Testis (tissue), 3 donors: Measurements from ENCODE around the gene SNPH. TPM values are rescaled to one million over a fixed set of nuclear protein-coding genes. Genes with fewer than 3 reads are reported as not detected.
A peak's percentile ranks its signal among the peaks of the same experiment; 100 is the strongest.

ENCODE experiments used
- DNase-seq: peaks from one replicate; pipeline ENCODE4 v3.0.0-alpha.2; 2019
- H3K27ac ChIP-seq, 2 donors: fragments of 200-600 bp; sonication (generic); one replicate each; pipeline ENCODE4 v1.5.1; 2019
- H3K27me3 ChIP-seq: fragments of 200-600 bp; sonication (generic); one replicate; pipeline ENCODE4 v1.5.1; 2019
- H3K36me3 ChIP-seq: fragments of 200-600 bp; sonication (generic); one replicate; pipeline ENCODE4 v1.5.1; 2017; ENCODE audit warnings: low read depth; ENCODE audit errors: missing control alignments
- H3K4me1 ChIP-seq: fragments of 200-600 bp; sonication (generic); one replicate; pipeline ENCODE4 v1.5.1; 2019
- H3K4me3 ChIP-seq, 2 donors: fragments of 200-600 bp; sonication (generic); one replicate each; pipeline ENCODE4 v1.5.1; 2017 to 2019
- H3K9me3 ChIP-seq: fragments of 200-600 bp; sonication (generic); one replicate; pipeline ENCODE4 v1.5.1; 2017
- CTCF ChIP-seq, 3 experiments: fragments of 450-650 bp in 2 of 3; fragments of 200-600 bp in 1 of 3; sonication (generic) in 1 of 3; IDR thresholded peaks; one replicate each; pipeline ENCODE4 v1.5.1; 2016 to 2019; ENCODE audit warnings: antibody characterized with exemption in 3 of 3, mild to moderate bottlenecking in 2 of 3, moderate library complexity in 1 of 3
- POLR2A ChIP-seq: fragments of 450-650 bp; IDR thresholded peaks from one replicate; pipeline ENCODE4 v1.6.1; 2017; ENCODE audit warnings: antibody characterized with exemption, mild to moderate bottlenecking, moderate library complexity
- WGBS, 2 donors: methylation state at CpG; one replicate each; pipeline ENCODE4 v1.1.5; 2018; 5-methylcytosine and 5-hydroxymethylcytosine counted together
- intact Hi-C: fragments of 100-400 bp; cut with DNase I; formaldehyde crosslinking; loops from one replicate; pipeline ENCODE4 v1.15.1; 2023; ENCODE audit warnings: low total_unique reads
- polyA plus RNA-seq: library from polyadenylated mRNA; stranded (reverse); fragments of 350-450 nt; fragmentation: Illumina TruSeq; extraction: RNeasy Lipid Tissue Mini Kit (QIAGEN cat#74804); gene quantifications from one replicate; pipeline ENCODE4 v1.2.3, GENCODE V29; 2014; ENCODE audit warnings: low read depth, low replicate concordance; ENCODE audit not compliant: insufficient read depth
- total RNA-seq, 2 donors: library from RNA; depleted of rRNA; stranded (reverse); fragments of >200 nt; gene quantifications; one replicate each; pipeline ENCODE4 v1.2.3, GENCODE V29; 2016

The SNPH gene
- total and polyA plus RNA-seq, 3 donors from 2014 or later: 4.2 to 10.4 (median 9.0) TPM

GRCh38 chr20:1310071-1310470 lies 44.0 kb downstream of the SNPH start:
- H3K4me3 ChIP-seq: no peak overlapping the region
- H3K27ac ChIP-seq: no peak overlapping the region
- H3K4me1 ChIP-seq: peaks cover 3% of the 10 kb centered on the region
- no peaks in the 10 kb centered on the region for H3K27me3 ChIP-seq
- intact Hi-C loops: loop anchor here (10.0 kb wide), 1 partner anchor 125 kb away; no protein-coding TSS in a partner anchor
- 66 to 70% methylated on average over 6 to 9 of the region's 9 CpGs for WGBS, 2 donors
- DNase-seq: no peak
- no peaks in the 10 kb centered on the region for H3K36me3 ChIP-seq
- TF ChIP-seq CTCF (IDR thresholded peaks at IDR 0.05) (no peak), POLR2A (no peak)
- H3K9me3 ChIP-seq: no peaks in the 10 kb centered on the region

GRCh38 chr20:1310506-1311190 lies 44.6 kb downstream of the SNPH start:
- H3K9me3 ChIP-seq: no peaks in the 10 kb centered on the region
- H3K4me3 ChIP-seq: no peak overlapping the region
- intact Hi-C loops: loop anchor here (10.0 kb wide), 1 partner anchor 124 kb away; no protein-coding TSS in a partner anchor
- 87 to 89% methylated on average over 11 to 12 of the region's 12 CpGs for WGBS, 2 donors
- H3K27me3 ChIP-seq: no peaks in the 10 kb centered on the region
- H3K27ac ChIP-seq: no peak overlapping the region
- DNase-seq: no peak
- no peaks in the 10 kb centered on the region for H3K36me3 ChIP-seq
- peaks cover 3% of the 10 kb centered on the region for H3K4me1 ChIP-seq
- no peak for TF ChIP-seq CTCF (IDR thresholded peaks at IDR 0.05)
- no peak for TF ChIP-seq POLR2A

- peaks cover 3% of the 10 kb centered on the region for H3K4me1 ChIP-seq
- H3K27me3 ChIP-seq: no peaks in the 10 kb centered on the region
- DNase-seq: no peak
- no peak for TF ChIP-seq CTCF (IDR thresholded peaks at IDR 0.05)
- TF ChIP-seq POLR2A: no peak
- H3K4me3 ChIP-seq: no peak overlapping the region
- H3K36me3 ChIP-seq: no peaks in the 10 kb centered on the region
- no peak overlapping the region for H3K27ac ChIP-seq
- no peaks in the 10 kb centered on the region for H3K9me3 ChIP-seq
- intact Hi-C loops: loop anchor here (10.0 kb wide), 1 partner anchor 122 kb away; no protein-coding TSS in a partner anchor
- WGBS, 2 donors: 91 to 97% methylated on average over 5 to 20 of the region's 20 CpGs
These were observed 46.2 kb downstream of the SNPH start for GRCh38 chr20:1312308-1312707.

- DNase-seq: no peak
- Histone ChIP-seq H3K9me3 (no peaks in the 10 kb centered on the region), H3K4me1 (peaks cover 3% of the 10 kb centered on the region), H3K27me3 (no peaks in the 10 kb centered on the region), H3K36me3 (no peaks in the 10 kb centered on the region), H3K27ac (no peak overlapping the region), H3K4me3 (peak overlapping the region in 1 of 2 donors; percentile 22)
- WGBS, 2 donors: 52% methylated on average over 16 of the region's 16 CpGs; no CpG with 5 or more reads in 1 of the 2 donors
- no peak for TF ChIP-seq POLR2A
- no peak for TF ChIP-seq CTCF (IDR thresholded peaks at IDR 0.05)
- intact Hi-C loops: loop anchor here (10.0 kb wide), 1 partner anchor 122 kb away; no protein-coding TSS in a partner anchor
These were observed 46.8 kb downstream of the SNPH start for GRCh38 chr20:1312904-1313235.
